Gastroesophageal sphincter (tissue), 4 donors: ENCODE data around the gene VAPB. TPM values are rescaled to one million over a fixed set of nuclear protein-coding genes. Genes with fewer than 3 reads are reported as not detected.
A peak's percentile ranks its signal among the peaks of the same experiment; 100 is the strongest.

Experiments used
- ATAC-seq: fragments of 150-250 bp; one replicate; pipeline ENCODE4 v1.9.1; 2016; ENCODE audit warnings: mild to moderate bottlenecking, moderate library complexity
- H3K27ac ChIP-seq, 4 donors: fragments of 200-600 bp; sonication (generic) in 3 of 4; 1 replicate in 3 of 4; 2 replicates in 1 of 4; pipeline ENCODE4 v1.5.1; 2016 to 2019
- H3K27me3 ChIP-seq: fragments of 200-600 bp; sonication (generic); one replicate; pipeline ENCODE4 v1.5.1; 2019
- H3K36me3 ChIP-seq, 2 donors: fragments of 200-600 bp; sonication (generic); one replicate each; pipeline ENCODE4 v1.5.1; 2019; ENCODE audit warnings: control low read depth in 1 of 2
- H3K4me1 ChIP-seq, 3 donors: fragments of 200-600 bp; sonication (generic); 1 replicate in 2 of 3; 2 replicates in 1 of 3; pipeline ENCODE4 v1.5.1; 2016 to 2019; ENCODE audit warnings: control low read depth in 2 of 3
- H3K4me3 ChIP-seq, 2 donors: fragments of 200-600 bp; sonication (generic); one replicate each; pipeline ENCODE4 v1.5.1; 2019; ENCODE audit warnings: mild to moderate bottlenecking in 1 of 2, moderate library complexity in 1 of 2
- H3K9me3 ChIP-seq, 3 donors: fragments of 200-600 bp; sonication (generic); one replicate each; pipeline ENCODE4 v1.5.1; 2017 to 2019; ENCODE audit warnings: control low read depth in 2 of 3
- CTCF ChIP-seq, 4 experiments: fragments of 200-600 bp in 2 of 4; fragments of 450-650 bp in 2 of 4; sonication (generic) in 1 of 4; IDR thresholded peaks; one replicate each; pipeline ENCODE4 v1.5.1; 2017 to 2019; ENCODE audit warnings: antibody characterized with exemption in 4 of 4, mild to moderate bottlenecking in 2 of 4, moderate library complexity in 2 of 4
- EP300 ChIP-seq: sonication (generic); formaldehyde crosslinking; IDR thresholded peaks from one replicate; pipeline ENCODE4 v1.6.1; 2017; ENCODE audit warnings: antibody characterized with exemption, mild to moderate bottlenecking
- POLR2A ChIP-seq, 2 donors: fragments of 450-650 bp; IDR thresholded peaks; one replicate each; pipeline ENCODE4 v1.6.1; 2017; ENCODE audit warnings: antibody characterized with exemption in 2 of 2, mild to moderate bottlenecking in 2 of 2, moderate library complexity in 1 of 2
- POLR2AphosphoS5 ChIP-seq: sonication (generic); formaldehyde crosslinking; IDR thresholded peaks from one replicate; pipeline ENCODE4 v1.6.1; 2017; ENCODE audit warnings: antibody characterized with exemption
- WGBS, 2 donors: methylation state at CpG; one replicate each; pipeline ENCODE4 v1.1.5; 2018; ENCODE audit warnings: low coverage in 1 of 2; 5-methylcytosine and 5-hydroxymethylcytosine counted together
- total RNA-seq, 4 donors: library from RNA; depleted of rRNA; stranded (reverse); fragments of >200 nt; gene quantifications; one replicate each; pipeline ENCODE4 v1.1.0, GENCODE V29; 2016

The VAPB gene
- total RNA-seq, 4 donors from 2014 or later: 30.4 to 43.1 (median 35.9) TPM

- H3K4me3 ChIP-seq: no peak overlapping the region
- H3K36me3 ChIP-seq: no peaks in the 10 kb centered on the region
- H3K27me3 ChIP-seq: no peaks in the 10 kb centered on the region
- no peak for ATAC-seq
- TF ChIP-seq CTCF (IDR thresholded peaks at IDR 0.05): no peak
- TF ChIP-seq POLR2AphosphoS5: no peak
- TF ChIP-seq EP300: no peak
- no peak for TF ChIP-seq POLR2A (IDR thresholded peaks at IDR 0.05)
- H3K4me1 ChIP-seq: peaks cover 0 to 1% (median 0%) of the 10 kb centered on the region in 3 donors
- H3K27ac ChIP-seq: no peak overlapping the region
- 89 to 100% methylated on average over 2 to 3 of the region's 5 CpGs for WGBS, 2 donors
- H3K9me3 ChIP-seq: peaks cover 0 to 8% (median 0%) of the 10 kb centered on the region in 3 donors
Observed at GRCh38 chr20:58384821-58385220, 4.2 kb upstream of the VAPB start.

- no peaks in the 10 kb centered on the region for H3K27me3 ChIP-seq
- H3K27ac ChIP-seq: peak overlapping the region in 3 of 4 donors; percentile 96 to 98 (median 97)
- no peak for ATAC-seq
- H3K9me3 ChIP-seq: no peaks in the 10 kb centered on the region
- peak overlapping the region; percentile 82 to 95 for H3K4me3 ChIP-seq
- TF ChIP-seq POLR2A (IDR thresholded peaks at IDR 0.05) (no peak), EP300 (no peak), CTCF (IDR thresholded peaks at IDR 0.05) (no peak), POLR2AphosphoS5 (no peak)
- 71 to 78% methylated on average over 4 of the region's 4 CpGs for WGBS, 2 donors
- peaks cover 7 to 34% (median 16%) of the 10 kb centered on the region in 3 donors for H3K4me1 ChIP-seq
- peaks cover 0 to 3% of the 10 kb centered on the region in 2 donors for H3K36me3 ChIP-seq
Observed at GRCh38 chr20:58388028-58388601, 914 bp upstream of the VAPB start.

- WGBS, 2 donors: 0 to 2% methylated on average over 3 to 6 of the region's 56 CpGs
- ATAC-seq: peak; percentile 76
- TF ChIP-seq POLR2A (IDR thresholded peaks at IDR 0.05): peak in 1 of 2 donors; percentile 4
- no peak for TF ChIP-seq POLR2AphosphoS5
- TF ChIP-seq CTCF (IDR thresholded peaks at IDR 0.05): no peak
- TF ChIP-seq EP300: no peak
- H3K4me3 ChIP-seq: peak overlapping the region; percentile 82 to 95
- peak overlapping the region; percentile 87 to 98 (median 96) for H3K27ac ChIP-seq
- peaks cover 7 to 48% (median 18%) of the 10 kb centered on the region in 3 donors for H3K4me1 ChIP-seq
- H3K9me3 ChIP-seq: no peaks in the 10 kb centered on the region
- H3K36me3 ChIP-seq: peaks cover 0 to 3% of the 10 kb centered on the region in 2 donors
- H3K27me3 ChIP-seq: no peaks in the 10 kb centered on the region
Observed at GRCh38 chr20:58389324-58389967, 417 bp downstream of the VAPB start.

GRCh38 chr20:58389968-58390658 is 1.1 kb downstream of the VAPB start:
- Histone ChIP-seq H3K4me3 (peak overlapping the region; percentile 82 to 95), H3K9me3 (no peaks in the 10 kb centered on the region), H3K27ac (peak overlapping the region; percentile 87 to 98 (median 96)), H3K27me3 (no peaks in the 10 kb centered on the region), H3K36me3 (peaks cover 0 to 3% of the 10 kb centered on the region in 2 donors), H3K4me1 (peaks cover 7 to 52% (median 18%) of the 10 kb centered on the region in 3 donors)
- no peak for TF ChIP-seq CTCF (IDR thresholded peaks at IDR 0.05)
- TF ChIP-seq EP300: no peak
- TF ChIP-seq POLR2AphosphoS5: no peak
- TF ChIP-seq POLR2A (IDR thresholded peaks at IDR 0.05): no peak
- WGBS, 2 donors: 60 to 75% methylated on average over 8 to 11 of the region's 17 CpGs
- ATAC-seq: no peak
